ENCODE results near the gene NPY4R.
"Not testable (repeated sequence)": the region's sequence is repeated elsewhere in the genome, so short reads cannot be mapped to it uniquely, and the experiment has no call there.

Gene NPY4R

GRCh38 chr10:46473758-46474157, 8.0 kb upstream of the NPY4R start:
- H3K27me3 Mint-ChIP-seq; intact Hi-C loops (cut with micrococcal nuclease); H3K36me3 Mint-ChIP-seq (ENCODE audit: low read depth); H3K27ac Mint-ChIP-seq; H3K9me3 Mint-ChIP-seq; H3K4me3 Mint-ChIP-seq; H3K4me1 Mint-ChIP-seq (ENCODE audit: low read depth): not testable (repeated sequence)

GRCh38 chr10:46470134-46470533, 4.4 kb upstream of the NPY4R start:
- H3K27ac Mint-ChIP-seq; H3K27me3 Mint-ChIP-seq; H3K4me1 Mint-ChIP-seq (ENCODE audit: low read depth); H3K36me3 Mint-ChIP-seq (ENCODE audit: low read depth); H3K4me3 Mint-ChIP-seq; H3K9me3 Mint-ChIP-seq; intact Hi-C loops (cut with micrococcal nuclease): not testable (repeated sequence)

GRCh38 chr10:46468119-46468809, 2.5 kb upstream of the NPY4R start:
- H3K27me3 Mint-ChIP-seq; intact Hi-C loops (cut with micrococcal nuclease); H3K27ac Mint-ChIP-seq; H3K4me1 Mint-ChIP-seq (ENCODE audit: low read depth); H3K9me3 Mint-ChIP-seq; H3K4me3 Mint-ChIP-seq; H3K36me3 Mint-ChIP-seq (ENCODE audit: low read depth): not testable (repeated sequence)

- H3K9me3 Mint-ChIP-seq; H3K27ac Mint-ChIP-seq; H3K4me3 Mint-ChIP-seq; H3K4me1 Mint-ChIP-seq (ENCODE audit: low read depth); intact Hi-C loops (cut with micrococcal nuclease); H3K36me3 Mint-ChIP-seq (ENCODE audit: low read depth); H3K27me3 Mint-ChIP-seq: not testable (repeated sequence)
Observed at GRCh38 chr10:46463608-46464007, 2.1 kb downstream of the NPY4R start.

GRCh38 chr10:46462276-46462675, 3.5 kb downstream of the NPY4R start:
- H3K4me1 Mint-ChIP-seq (ENCODE audit: low read depth); H3K4me3 Mint-ChIP-seq; H3K27ac Mint-ChIP-seq; H3K27me3 Mint-ChIP-seq; H3K36me3 Mint-ChIP-seq (ENCODE audit: low read depth); H3K9me3 Mint-ChIP-seq; intact Hi-C loops (cut with micrococcal nuclease): not testable (repeated sequence)

GRCh38 chr10:46459579-46459978, 6.2 kb downstream of the NPY4R start:
- H3K36me3 Mint-ChIP-seq (ENCODE audit: low read depth); H3K27me3 Mint-ChIP-seq; H3K9me3 Mint-ChIP-seq; H3K4me1 Mint-ChIP-seq (ENCODE audit: low read depth); H3K27ac Mint-ChIP-seq; intact Hi-C loops (cut with micrococcal nuclease); H3K4me3 Mint-ChIP-seq: not testable (repeated sequence)

GRCh38 chr10:46457071-46457470, 8.7 kb downstream of the NPY4R start:
- intact Hi-C loops (cut with micrococcal nuclease); H3K9me3 Mint-ChIP-seq; H3K4me3 Mint-ChIP-seq; H3K27me3 Mint-ChIP-seq; H3K27ac Mint-ChIP-seq; H3K4me1 Mint-ChIP-seq (ENCODE audit: low read depth); H3K36me3 Mint-ChIP-seq (ENCODE audit: low read depth): not testable (repeated sequence)

GRCh38 chr10:46455992-46456391, 9.8 kb downstream of the NPY4R start:
- H3K9me3 Mint-ChIP-seq; intact Hi-C loops (cut with micrococcal nuclease); H3K27ac Mint-ChIP-seq; H3K36me3 Mint-ChIP-seq (ENCODE audit: low read depth); H3K4me1 Mint-ChIP-seq (ENCODE audit: low read depth); H3K4me3 Mint-ChIP-seq; H3K27me3 Mint-ChIP-seq: not testable (repeated sequence)

- H3K27ac Mint-ChIP-seq; H3K4me3 Mint-ChIP-seq; H3K4me1 Mint-ChIP-seq (ENCODE audit: low read depth); H3K36me3 Mint-ChIP-seq (ENCODE audit: low read depth); intact Hi-C loops (cut with micrococcal nuclease); H3K9me3 Mint-ChIP-seq; H3K27me3 Mint-ChIP-seq: not testable (repeated sequence)
Observed at GRCh38 chr10:46451365-46451764, 14.4 kb downstream of the NPY4R start.

- H3K27ac Mint-ChIP-seq; H3K4me1 Mint-ChIP-seq (ENCODE audit: low read depth); H3K27me3 Mint-ChIP-seq; intact Hi-C loops (cut with micrococcal nuclease); H3K9me3 Mint-ChIP-seq; H3K4me3 Mint-ChIP-seq; H3K36me3 Mint-ChIP-seq (ENCODE audit: low read depth): not testable (repeated sequence)
Observed at GRCh38 chr10:46450829-46451228, 14.9 kb downstream of the NPY4R start.

- H3K27ac Mint-ChIP-seq; H3K27me3 Mint-ChIP-seq; H3K36me3 Mint-ChIP-seq (ENCODE audit: low read depth); H3K4me1 Mint-ChIP-seq (ENCODE audit: low read depth); H3K9me3 Mint-ChIP-seq; intact Hi-C loops (cut with micrococcal nuclease); H3K4me3 Mint-ChIP-seq: not testable (repeated sequence)
Observed at GRCh38 chr10:46447439-46447838, 18.3 kb downstream of the NPY4R start.

- H3K27ac Mint-ChIP-seq; H3K4me1 Mint-ChIP-seq (ENCODE audit: low read depth); H3K36me3 Mint-ChIP-seq (ENCODE audit: low read depth); H3K27me3 Mint-ChIP-seq; intact Hi-C loops (cut with micrococcal nuclease); H3K4me3 Mint-ChIP-seq; H3K9me3 Mint-ChIP-seq: not testable (repeated sequence)
Observed at GRCh38 chr10:46445389-46446122, 20.2 kb downstream of the NPY4R start.

GRCh38 chr10:46443422-46443821, 22.3 kb downstream of the NPY4R start:
- H3K27me3 Mint-ChIP-seq; H3K4me1 Mint-ChIP-seq (ENCODE audit: low read depth); H3K36me3 Mint-ChIP-seq (ENCODE audit: low read depth); H3K27ac Mint-ChIP-seq; intact Hi-C loops (cut with micrococcal nuclease); H3K4me3 Mint-ChIP-seq: not testable (repeated sequence)
- H3K9me3 Mint-ChIP-seq = peaks cover 11% of the 10 kb centered on the region

- H3K27ac Mint-ChIP-seq; intact Hi-C loops (cut with micrococcal nuclease); H3K4me3 Mint-ChIP-seq; H3K4me1 Mint-ChIP-seq (ENCODE audit: low read depth); H3K36me3 Mint-ChIP-seq (ENCODE audit: low read depth); H3K27me3 Mint-ChIP-seq: not testable (repeated sequence)
- H3K9me3 Mint-ChIP-seq = peaks cover 17% of the 10 kb centered on the region
Observed at GRCh38 chr10:46442706-46443275, 23.0 kb downstream of the NPY4R start.

- H3K4me1 Mint-ChIP-seq (ENCODE audit: low read depth); H3K36me3 Mint-ChIP-seq (ENCODE audit: low read depth); H3K27ac Mint-ChIP-seq; intact Hi-C loops (cut with micrococcal nuclease); H3K27me3 Mint-ChIP-seq; H3K4me3 Mint-ChIP-seq: not testable (repeated sequence)
- peaks cover 20% of the 10 kb centered on the region for H3K9me3 Mint-ChIP-seq
Observed at GRCh38 chr10:46441837-46442278, 23.9 kb downstream of the NPY4R start.
